ENCODE results near the gene OR51A2.

- TF ChIP-seq KDM5A (IDR thresholded peaks at IDR 0.05; ENCODE audit: borderline replicate concordance, low read length) (no peak), ZNF674 (CRISPR knock-in tag; IDR thresholded peaks at IDR 0.05; ENCODE audit: low read depth) (no peak), EZH2 (conservative IDR thresholded peaks at IDR 0.05; ENCODE audit: low read depth, low read length) (no peak), ETV5 (CRISPR knock-in tag; IDR thresholded peaks at IDR 0.05; ENCODE audit: borderline replicate concordance) (no peak), YY1 (IDR thresholded peaks at IDR 0.05; ENCODE audit: insufficient read depth, insufficient replicate concordance, low read depth, low read length) (no peak), ZNF558 (CRISPR knock-in tag; IDR thresholded peaks at IDR 0.05; ENCODE audit: borderline replicate concordance) (no peak), RAD51 (IDR thresholded peaks at IDR 0.05; ENCODE audit: borderline replicate concordance) (no peak), FOSL1 (CRISPR knock-in tag; IDR thresholded peaks at IDR 0.05; ENCODE audit: borderline replicate concordance) (no peak)
- TF ChIP-seq, protein P1, sequence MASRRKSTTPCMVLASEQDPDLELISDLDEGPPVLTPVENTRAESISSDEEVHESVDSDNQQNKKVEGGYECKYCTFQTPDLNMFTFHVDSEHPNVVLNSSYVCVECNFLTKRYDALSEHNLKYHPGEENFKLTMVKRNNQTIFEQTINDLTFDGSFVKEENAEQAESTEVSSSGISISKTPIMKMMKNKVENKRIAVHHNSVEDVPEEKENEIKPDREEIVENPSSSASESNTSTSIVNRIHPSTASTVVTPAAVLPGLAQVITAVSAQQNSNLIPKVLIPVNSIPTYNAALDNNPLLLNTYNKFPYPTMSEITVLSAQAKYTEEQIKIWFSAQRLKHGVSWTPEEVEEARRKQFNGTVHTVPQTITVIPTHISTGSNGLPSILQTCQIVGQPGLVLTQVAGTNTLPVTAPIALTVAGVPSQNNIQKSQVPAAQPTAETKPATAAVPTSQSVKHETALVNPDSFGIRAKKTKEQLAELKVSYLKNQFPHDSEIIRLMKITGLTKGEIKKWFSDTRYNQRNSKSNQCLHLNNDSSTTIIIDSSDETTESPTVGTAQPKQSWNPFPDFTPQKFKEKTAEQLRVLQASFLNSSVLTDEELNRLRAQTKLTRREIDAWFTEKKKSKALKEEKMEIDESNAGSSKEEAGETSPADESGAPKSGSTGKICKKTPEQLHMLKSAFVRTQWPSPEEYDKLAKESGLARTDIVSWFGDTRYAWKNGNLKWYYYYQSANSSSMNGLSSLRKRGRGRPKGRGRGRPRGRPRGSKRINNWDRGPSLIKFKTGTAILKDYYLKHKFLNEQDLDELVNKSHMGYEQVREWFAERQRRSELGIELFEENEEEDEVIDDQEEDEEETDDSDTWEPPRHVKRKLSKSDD (CRISPR knock-in tag; IDR thresholded peaks at IDR 0.05; ENCODE audit: low read depth), result no peak
- TF ChIP-seq, protein P2, sequence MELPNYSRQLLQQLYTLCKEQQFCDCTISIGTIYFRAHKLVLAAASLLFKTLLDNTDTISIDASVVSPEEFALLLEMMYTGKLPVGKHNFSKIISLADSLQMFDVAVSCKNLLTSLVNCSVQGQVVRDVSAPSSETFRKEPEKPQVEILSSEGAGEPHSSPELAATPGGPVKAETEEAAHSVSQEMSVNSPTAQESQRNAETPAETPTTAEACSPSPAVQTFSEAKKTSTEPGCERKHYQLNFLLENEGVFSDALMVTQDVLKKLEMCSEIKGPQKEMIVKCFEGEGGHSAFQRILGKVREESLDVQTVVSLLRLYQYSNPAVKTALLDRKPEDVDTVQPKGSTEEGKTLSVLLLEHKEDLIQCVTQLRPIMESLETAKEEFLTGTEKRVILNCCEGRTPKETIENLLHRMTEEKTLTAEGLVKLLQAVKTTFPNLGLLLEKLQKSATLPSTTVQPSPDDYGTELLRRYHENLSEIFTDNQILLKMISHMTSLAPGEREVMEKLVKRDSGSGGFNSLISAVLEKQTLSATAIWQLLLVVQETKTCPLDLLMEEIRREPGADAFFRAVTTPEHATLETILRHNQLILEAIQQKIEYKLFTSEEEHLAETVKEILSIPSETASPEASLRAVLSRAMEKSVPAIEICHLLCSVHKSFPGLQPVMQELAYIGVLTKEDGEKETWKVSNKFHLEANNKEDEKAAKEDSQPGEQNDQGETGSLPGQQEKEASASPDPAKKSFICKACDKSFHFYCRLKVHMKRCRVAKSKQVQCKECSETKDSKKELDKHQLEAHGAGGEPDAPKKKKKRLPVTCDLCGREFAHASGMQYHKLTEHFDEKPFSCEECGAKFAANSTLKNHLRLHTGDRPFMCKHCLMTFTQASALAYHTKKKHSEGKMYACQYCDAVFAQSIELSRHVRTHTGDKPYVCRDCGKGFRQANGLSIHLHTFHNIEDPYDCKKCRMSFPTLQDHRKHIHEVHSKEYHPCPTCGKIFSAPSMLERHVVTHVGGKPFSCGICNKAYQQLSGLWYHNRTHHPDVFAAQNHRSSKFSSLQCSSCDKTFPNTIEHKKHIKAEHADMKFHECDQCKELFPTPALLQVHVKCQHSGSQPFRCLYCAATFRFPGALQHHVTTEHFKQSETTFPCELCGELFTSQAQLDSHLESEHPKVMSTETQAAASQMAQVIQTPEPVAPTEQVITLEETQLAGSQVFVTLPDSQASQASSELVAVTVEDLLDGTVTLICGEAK (IDR thresholded peaks at IDR 0.05), result no peak
- TF ChIP-seq, protein P2 (CRISPR knock-in tag; IDR thresholded peaks at IDR 0.05), result no peak
Measured at GRCh38 chr11:4926608-4927007, 28.9 kb downstream of the OR51A2 start.

All from HepG2 (cell line).